Measurements from ENCODE around the gene ANKRD29.

Gene ANKRD29

GRCh38 chr18:23568281-23569138, 94.2 kb downstream of the ANKRD29 start:
- no peaks in the 10 kb centered on the region for H3K9me3 ChIP-seq (replicated peaks in 1 of 2; ENCODE audit: control insufficient read depth in 2 of 2, insufficient read depth in 1 of 2, low read depth in 1 of 2, low read length in 2 of 2)
- no peak overlapping the region for H3K27ac ChIP-seq (replicated peaks; ENCODE audit: low read length)
- no peak overlapping the region for H3K18ac ChIP-seq (ENCODE audit: low read length)
- H2AK5ac ChIP-seq (ENCODE audit: low read depth, low read length): no peak overlapping the region
- H2BK15ac ChIP-seq (ENCODE audit: low read length): no peak overlapping the region
- H2BK5ac ChIP-seq (ENCODE audit: low read length): no peak overlapping the region
- H3K4me3 ChIP-seq (ENCODE audit: low read length in 2 of 2): no peak overlapping the region
- no peak overlapping the region for H3K4ac ChIP-seq (ENCODE audit: low read length)
- H3K4me2 ChIP-seq (ENCODE audit: insufficient read depth, low read length, poor library complexity, severe bottlenecking): no peak overlapping the region
- no peaks in the 10 kb centered on the region for H3K27me3 ChIP-seq (ENCODE audit: control insufficient read depth in 3 of 3, insufficient read depth in 3 of 3, low read depth in 1 of 3, low read length in 3 of 3)
- no peak overlapping the region for H3K9ac ChIP-seq (ENCODE audit: low read depth, low read length, poor library complexity)
- H4K91ac ChIP-seq (ENCODE audit: low read depth, low read length, poor library complexity): no peak overlapping the region
- no peak for DNase-seq (ENCODE audit: low spot score)
- no peak overlapping the region for H4K8ac ChIP-seq (ENCODE audit: low read depth, low read length)
- no peak overlapping the region for H2BK120ac ChIP-seq (ENCODE audit: low read depth, low read length)
- H3K79me1 ChIP-seq (ENCODE audit: low read depth, low read length): no peaks in the 10 kb centered on the region
- H3K14ac ChIP-seq (ENCODE audit: low read length): no peak overlapping the region
- H2BK12ac ChIP-seq (ENCODE audit: low read length): no peak overlapping the region
- peaks cover 11 to 92% of the 10 kb centered on the region in 2 donors for H3K36me3 ChIP-seq (replicated peaks in 1 of 2; ENCODE audit: control insufficient read depth in 2 of 2, insufficient read depth in 2 of 2, low read length in 2 of 2)
- H2AFZ ChIP-seq (ENCODE audit: low read length): no peak overlapping the region
- WGBS, 2 donors (ENCODE audit: extremely low coverage in 2 of 2, insufficient read length in 2 of 2, insufficient replicate concordance in 1 of 2): no CpG with 5 or more reads among the region's 7 CpGs
- no peak overlapping the region for H3K23ac ChIP-seq (ENCODE audit: low read depth, low read length, poor library complexity)
- no peaks in the 10 kb centered on the region for H3K4me1 ChIP-seq (ENCODE audit: control insufficient read depth in 2 of 2, insufficient read depth in 1 of 2, low read depth in 1 of 2, low read length in 2 of 2)

GRCh38 chr18:23567671-23568070, 95.0 kb downstream of the ANKRD29 start:
- WGBS, 2 donors (ENCODE audit: extremely low coverage in 2 of 2, insufficient read length in 2 of 2, insufficient replicate concordance in 1 of 2): no CpG with 5 or more reads among the region's 3 CpGs
- Histone ChIP-seq H2BK15ac (ENCODE audit: low read length) (no peak overlapping the region), H3K9me3 (replicated peaks in 1 of 2; ENCODE audit: control insufficient read depth in 2 of 2, insufficient read depth in 1 of 2, low read depth in 1 of 2, low read length in 2 of 2) (no peaks in the 10 kb centered on the region), H3K4ac (ENCODE audit: low read length) (no peak overlapping the region), H2BK120ac (ENCODE audit: low read depth, low read length) (no peak overlapping the region), H3K4me2 (ENCODE audit: insufficient read depth, low read length, poor library complexity, severe bottlenecking) (no peak overlapping the region), H3K18ac (ENCODE audit: low read length) (no peak overlapping the region), H3K27me3 (ENCODE audit: control insufficient read depth in 3 of 3, insufficient read depth in 3 of 3, low read depth in 1 of 3, low read length in 3 of 3) (no peaks in the 10 kb centered on the region), H2BK5ac (ENCODE audit: low read length) (no peak overlapping the region), H2AK5ac (ENCODE audit: low read depth, low read length) (no peak overlapping the region), H2AFZ (ENCODE audit: low read length) (no peak overlapping the region), H3K9ac (ENCODE audit: low read depth, low read length, poor library complexity) (no peak overlapping the region), H3K79me1 (ENCODE audit: low read depth, low read length) (no peaks in the 10 kb centered on the region), H4K8ac (ENCODE audit: low read depth, low read length) (no peak overlapping the region), H3K14ac (ENCODE audit: low read length) (no peak overlapping the region), H2BK12ac (ENCODE audit: low read length) (no peak overlapping the region), H4K91ac (ENCODE audit: low read depth, low read length, poor library complexity) (no peak overlapping the region), H3K4me1 (ENCODE audit: control insufficient read depth in 2 of 2, insufficient read depth in 1 of 2, low read depth in 1 of 2, low read length in 2 of 2) (no peaks in the 10 kb centered on the region), H3K4me3 (ENCODE audit: low read length in 2 of 2) (no peak overlapping the region), H3K23ac (ENCODE audit: low read depth, low read length, poor library complexity) (no peak overlapping the region), H3K27ac (replicated peaks; ENCODE audit: low read length) (no peak overlapping the region), H3K36me3 (replicated peaks in 1 of 2; ENCODE audit: control insufficient read depth in 2 of 2, insufficient read depth in 2 of 2, low read length in 2 of 2) (peaks cover 9 to 95% of the 10 kb centered on the region in 2 donors)
- no peak for DNase-seq (ENCODE audit: low spot score)

- H2AK5ac ChIP-seq (ENCODE audit: low read depth, low read length): no peak overlapping the region
- H3K4me1 ChIP-seq (ENCODE audit: control insufficient read depth in 2 of 2, insufficient read depth in 1 of 2, low read depth in 1 of 2, low read length in 2 of 2): no peaks in the 10 kb centered on the region
- H3K18ac ChIP-seq (ENCODE audit: low read length): no peak overlapping the region
- no peak overlapping the region for H3K14ac ChIP-seq (ENCODE audit: low read length)
- H3K9me3 ChIP-seq (replicated peaks in 1 of 2; ENCODE audit: control insufficient read depth in 2 of 2, insufficient read depth in 1 of 2, low read depth in 1 of 2, low read length in 2 of 2): no peaks in the 10 kb centered on the region
- H3K4ac ChIP-seq (ENCODE audit: low read length): no peak overlapping the region
- H3K4me2 ChIP-seq (ENCODE audit: insufficient read depth, low read length, poor library complexity, severe bottlenecking): no peak overlapping the region
- no peak overlapping the region for H2AFZ ChIP-seq (ENCODE audit: low read length)
- H3K79me1 ChIP-seq (ENCODE audit: low read depth, low read length): no peaks in the 10 kb centered on the region
- no peak for DNase-seq (ENCODE audit: low spot score)
- H4K91ac ChIP-seq (ENCODE audit: low read depth, low read length, poor library complexity): no peak overlapping the region
- no peak overlapping the region for H3K9ac ChIP-seq (ENCODE audit: low read depth, low read length, poor library complexity)
- H3K36me3 ChIP-seq (replicated peaks in 1 of 2; ENCODE audit: control insufficient read depth in 2 of 2, insufficient read depth in 2 of 2, low read length in 2 of 2): peaks cover 15 to 92% of the 10 kb centered on the region in 2 donors
- H3K23ac ChIP-seq (ENCODE audit: low read depth, low read length, poor library complexity): no peak overlapping the region
- H3K4me3 ChIP-seq (ENCODE audit: low read length in 2 of 2): no peak overlapping the region
- H2BK12ac ChIP-seq (ENCODE audit: low read length): no peak overlapping the region
- no peak overlapping the region for H4K8ac ChIP-seq (ENCODE audit: low read depth, low read length)
- WGBS, 2 donors (ENCODE audit: extremely low coverage in 2 of 2, insufficient read length in 2 of 2, insufficient replicate concordance in 1 of 2): no CpG with 5 or more reads among the region's 3 CpGs
- H3K27me3 ChIP-seq (ENCODE audit: control insufficient read depth in 3 of 3, insufficient read depth in 3 of 3, low read depth in 1 of 3, low read length in 3 of 3): no peaks in the 10 kb centered on the region
- H2BK15ac ChIP-seq (ENCODE audit: low read length): no peak overlapping the region
- no peak overlapping the region for H3K27ac ChIP-seq (replicated peaks; ENCODE audit: low read length)
- no peak overlapping the region for H2BK5ac ChIP-seq (ENCODE audit: low read length)
- no peak overlapping the region for H2BK120ac ChIP-seq (ENCODE audit: low read depth, low read length)
These were observed 96.7 kb downstream of the ANKRD29 start for GRCh38 chr18:23565916-23566547.

- no CpG with 5 or more reads among the region's 2 CpGs for WGBS, 2 donors (ENCODE audit: extremely low coverage in 2 of 2, insufficient read length in 2 of 2, insufficient replicate concordance in 1 of 2)
- Histone ChIP-seq H3K23ac (ENCODE audit: low read depth, low read length, poor library complexity) (no peak overlapping the region), H3K79me1 (ENCODE audit: low read depth, low read length) (no peaks in the 10 kb centered on the region), H4K91ac (ENCODE audit: low read depth, low read length, poor library complexity) (no peak overlapping the region), H3K9me3 (replicated peaks in 1 of 2; ENCODE audit: control insufficient read depth in 2 of 2, insufficient read depth in 1 of 2, low read depth in 1 of 2, low read length in 2 of 2) (no peaks in the 10 kb centered on the region), H3K4me1 (ENCODE audit: control insufficient read depth in 2 of 2, insufficient read depth in 1 of 2, low read depth in 1 of 2, low read length in 2 of 2) (no peaks in the 10 kb centered on the region), H2BK15ac (ENCODE audit: low read length) (no peak overlapping the region), H3K4me3 (ENCODE audit: low read length in 2 of 2) (no peak overlapping the region), H3K4me2 (ENCODE audit: insufficient read depth, low read length, poor library complexity, severe bottlenecking) (no peak overlapping the region), H2BK120ac (ENCODE audit: low read depth, low read length) (no peak overlapping the region), H2BK5ac (ENCODE audit: low read length) (no peak overlapping the region), H3K27me3 (ENCODE audit: control insufficient read depth in 3 of 3, insufficient read depth in 3 of 3, low read depth in 1 of 3, low read length in 3 of 3) (no peaks in the 10 kb centered on the region), H2AFZ (ENCODE audit: low read length) (no peak overlapping the region), H2BK12ac (ENCODE audit: low read length) (no peak overlapping the region), H2AK5ac (ENCODE audit: low read depth, low read length) (no peak overlapping the region), H4K8ac (ENCODE audit: low read depth, low read length) (no peak overlapping the region), H3K27ac (replicated peaks; ENCODE audit: low read length) (no peak overlapping the region), H3K18ac (ENCODE audit: low read length) (no peak overlapping the region), H3K9ac (ENCODE audit: low read depth, low read length, poor library complexity) (no peak overlapping the region), H3K4ac (ENCODE audit: low read length) (no peak overlapping the region), H3K36me3 (replicated peaks in 1 of 2; ENCODE audit: control insufficient read depth in 2 of 2, insufficient read depth in 2 of 2, low read length in 2 of 2) (peaks cover 17 to 89% of the 10 kb centered on the region in 2 donors), H3K14ac (ENCODE audit: low read length) (no peak overlapping the region)
- no peak for DNase-seq (ENCODE audit: low spot score)
These were observed 99.2 kb downstream of the ANKRD29 start for GRCh38 chr18:23563377-23564043.
